IMR-90 (cell line): ENCODE results near the gene ZFAND2A. TPM values are rescaled to one million over a fixed set of nuclear protein-coding genes. Genes with fewer than 3 reads are reported as not detected.

Experiments
- ATAC-seq: fragments of 200-7000 bp; cut with Tn5 transposase; 2 replicates; pipeline ENCODE4 v1.9.1; 2020; ENCODE audit warnings: low read depth, mild to moderate bottlenecking, moderate library complexity
- BruUV-seq: library from RNA; stranded (reverse); fragments of 400-500 nt; replicated peaks from 2 replicates; lab custom pipeline; 2021; lab: Mats Ljungman, UMichigan
- CTCF ChIA-PET: fragments of 300-600 bp; formaldehyde crosslinking; extraction: SDS; loops from one replicate; lab custom pipeline; 2021; ENCODE audit warnings: antibody characterized with exemption; lab: Yijun Ruan, JAX
- POLR2A ChIA-PET: fragments of 300-600 bp; sonication (Branson Sonifier 250); formaldehyde crosslinking; loops from one replicate; lab custom pipeline; 2022; ENCODE audit warnings: antibody characterized with exemption; ENCODE audit not compliant: unreplicated experiment; lab: Charles Lee
- DNase-seq: peaks from one replicate; pipeline ENCODE4 v3.0.0; 2013
- H2AFZ ChIP-seq: replicated peaks from 2 replicates; pipeline ENCODE3; 2013; ENCODE audit warnings: low read length, mild to moderate bottlenecking; ENCODE audit not compliant: poor library complexity
- H2AK5ac ChIP-seq: 2 replicates; pipeline ENCODE4 v1.6.1; 2013; ENCODE audit warnings: low read depth, low read length, inconsistent platforms
- H2AK9ac ChIP-seq: replicated peaks from 2 replicates; pipeline ENCODE3; 2013; ENCODE audit warnings: mild to moderate bottlenecking, low read depth, low read length, moderate library complexity; ENCODE audit not compliant: poor library complexity
- H2BK120ac ChIP-seq: 2 replicates; pipeline ENCODE4 v1.6.1; 2013; ENCODE audit warnings: low read depth, low read length, inconsistent platforms
- H2BK15ac ChIP-seq: 3 replicates; pipeline ENCODE4 v1.6.1; 2013; ENCODE audit warnings: low read depth, low read length, inconsistent platforms
- H2BK20ac ChIP-seq: 2 replicates; pipeline ENCODE4 v1.6.1; 2013; ENCODE audit warnings: low read depth, mild to moderate bottlenecking, inconsistent platforms, low read length, moderate library complexity
- H2BK5ac ChIP-seq: 2 replicates; pipeline ENCODE4 v1.6.1; 2013; ENCODE audit warnings: mild to moderate bottlenecking, low read depth, low read length, inconsistent platforms; ENCODE audit not compliant: poor library complexity, severe bottlenecking
- H3K14ac ChIP-seq: replicated peaks from 2 replicates; pipeline ENCODE4 v1.6.1; 2013; ENCODE audit warnings: low read depth, low read length, inconsistent platforms
- H3K18ac ChIP-seq: 2 replicates; pipeline ENCODE4 v1.6.1; 2013; ENCODE audit warnings: low read depth, low read length, control low read depth
- H3K23ac ChIP-seq: 2 replicates; pipeline ENCODE4 v1.6.1; 2013; ENCODE audit warnings: low read depth, low read length, inconsistent platforms
- H3K27ac ChIP-seq: 2 replicates; pipeline ENCODE4 v1.5.1; 2013; ENCODE audit warnings: mild to moderate bottlenecking, control low read depth, low read length; ENCODE audit not compliant: insufficient read depth
- H3K27me3 ChIP-seq: 2 replicates; pipeline ENCODE4 v1.6.1; 2013; ENCODE audit warnings: low read length; ENCODE audit not compliant: control insufficient read depth, insufficient read depth
- H3K36me3 ChIP-seq: 2 replicates; pipeline ENCODE4 v1.6.1; 2013; ENCODE audit warnings: low read length, mixed read lengths; ENCODE audit not compliant: control insufficient read depth, insufficient read depth
- H3K4ac ChIP-seq: 2 replicates; pipeline ENCODE4 v1.6.1; 2013; ENCODE audit warnings: low read depth, low read length, inconsistent platforms
- H3K4me1 ChIP-seq: 2 replicates; pipeline ENCODE4 v1.6.1; 2013; ENCODE audit warnings: low read length, mixed read lengths; ENCODE audit not compliant: control insufficient read depth, insufficient read depth
- H3K4me2 ChIP-seq: 2 replicates; pipeline ENCODE4 v1.6.1; 2013; ENCODE audit warnings: low read depth, mild to moderate bottlenecking, control low read depth, low read length, moderate library complexity
- H3K4me3 ChIP-seq: 2 replicates; pipeline ENCODE4 v1.5.1; 2013; ENCODE audit warnings: low read depth, mild to moderate bottlenecking, control low read depth, low read length, moderate library complexity; ENCODE audit not compliant: insufficient read depth
- H3K56ac ChIP-seq: 2 replicates; pipeline ENCODE4 v1.6.1; 2013; ENCODE audit warnings: low read length, inconsistent platforms; ENCODE audit not compliant: insufficient read depth; ENCODE audit errors: extremely low read depth
- H3K79me1 ChIP-seq, 2 experiments: 2 replicates each; pipeline ENCODE4 v1.6.1; 2013; ENCODE audit warnings: low read length in 2 of 2, inconsistent platforms in 1 of 2, low read depth in 1 of 2
- H3K9ac ChIP-seq: 2 replicates; pipeline ENCODE4 v1.6.1; 2013; ENCODE audit warnings: low read depth, low read length, control low read depth
- H3K9me1 ChIP-seq: 2 replicates; pipeline ENCODE4 v1.6.1; 2013; ENCODE audit warnings: low read length, inconsistent platforms; ENCODE audit not compliant: insufficient read depth
- H3K9me3 ChIP-seq: 2 replicates; pipeline ENCODE4 v1.6.1; 2013; ENCODE audit warnings: low read length; ENCODE audit not compliant: control insufficient read depth, insufficient read depth
- H4K20me1 ChIP-seq: 2 replicates; pipeline ENCODE4 v1.6.1; 2013; ENCODE audit warnings: low read length, inconsistent platforms; ENCODE audit not compliant: insufficient read depth
- H4K5ac ChIP-seq: 2 replicates; pipeline ENCODE4 v1.6.1; 2013; ENCODE audit warnings: mild to moderate bottlenecking, low read depth, low read length, control low read depth
- H4K8ac ChIP-seq, 2 experiments: 2 replicates each; pipeline ENCODE4 v1.6.1; 2013; ENCODE audit warnings: low read depth in 2 of 2, low read length in 2 of 2, control low read depth in 1 of 2, inconsistent platforms in 1 of 2
- H4K91ac ChIP-seq: 2 replicates; pipeline ENCODE4 v1.6.1; 2013; ENCODE audit warnings: low read depth, low read length, inconsistent platforms; ENCODE audit not compliant: insufficient read depth
- BHLHE40 ChIP-seq: fragments of 150-350 bp; IDR thresholded peaks from 2 replicates; pipeline ENCODE4 v1.6.1; 2016; ENCODE audit warnings: mild to moderate bottlenecking, low read depth, low read length
- CEBPB ChIP-seq: IDR thresholded peaks from 2 replicates; pipeline ENCODE4 v1.6.1; 2012; ENCODE audit warnings: low read depth, low read length, improper control_type of control experiment
- CHD1 ChIP-seq: IDR thresholded peaks from 2 replicates; pipeline ENCODE4 v1.6.1; 2012; ENCODE audit warnings: low read depth, low read length, improper control_type of control experiment
- CTCF ChIP-seq: conservative IDR thresholded peaks from 2 replicates; pipeline ENCODE4 v1.5.1; 2012; ENCODE audit warnings: mild to moderate bottlenecking, low read depth, low read length, improper control_type of control experiment
- ELK1 ChIP-seq: fragments of 150-350 bp; IDR thresholded peaks from 2 replicates; pipeline ENCODE4 v1.6.1; 2016; ENCODE audit warnings: low read depth, mild to moderate bottlenecking, low read length, moderate library complexity, borderline replicate concordance
- FOS ChIP-seq: fragments of 150-350 bp; IDR thresholded peaks from 2 replicates; pipeline ENCODE4 v1.6.1; 2016; ENCODE audit warnings: low read depth, low read length
- MAFK ChIP-seq: IDR thresholded peaks from 2 replicates; pipeline ENCODE4 v1.6.1; 2012; ENCODE audit warnings: low read depth, low read length, improper control_type of control experiment
- MAZ ChIP-seq: IDR thresholded peaks from 2 replicates; pipeline ENCODE4 v1.6.1; 2012; ENCODE audit warnings: low read depth, mild to moderate bottlenecking, low read length, improper control_type of control experiment, moderate library complexity, borderline replicate concordance
- MXI1 ChIP-seq: IDR thresholded peaks from 2 replicates; pipeline ENCODE4 v1.6.1; 2012; ENCODE audit warnings: low read depth, mild to moderate bottlenecking, low read length, moderate library complexity, borderline replicate concordance
- NFE2L2 ChIP-seq: fragments of 150-350 bp; IDR thresholded peaks from 2 replicates; pipeline ENCODE4 v1.6.1; 2016; ENCODE audit warnings: low read depth, mild to moderate bottlenecking, low read length
- POLR2A ChIP-seq: IDR thresholded peaks from 2 replicates; pipeline ENCODE4 v1.6.1; 2012; ENCODE audit warnings: mild to moderate bottlenecking, low read depth, low read length
- RAD21 ChIP-seq: IDR thresholded peaks from 2 replicates; pipeline ENCODE4 v1.6.1; 2012; ENCODE audit warnings: low read length, improper control_type of control experiment
- RCOR1 ChIP-seq: IDR thresholded peaks from 2 replicates; pipeline ENCODE4 v1.6.1; 2012; ENCODE audit warnings: mild to moderate bottlenecking, low read length, improper control_type of control experiment; ENCODE audit not compliant: insufficient replicate concordance
- RFX5 ChIP-seq: IDR thresholded peaks from 2 replicates; pipeline ENCODE4 v1.8.0; 2012; ENCODE audit warnings: low read depth, mild to moderate bottlenecking, low read length, moderate library complexity
- SMC3 ChIP-seq: fragments of 150-350 bp; IDR thresholded peaks from 2 replicates; pipeline ENCODE4 v1.6.1; 2016; ENCODE audit warnings: low read depth, mild to moderate bottlenecking, antibody characterized with exemption, low read length, moderate library complexity
- WGBS, 2 experiments: methylation state at CpG; one replicate each; pipeline versions ENCODE4 v1.1.5 to v1.1.7; 2013; ENCODE audit warnings: missing lambda C conversion rate in 2 of 2; ENCODE audit not compliant: insufficient read length in 1 of 2; ENCODE audit errors: extremely low coverage in 2 of 2; 5-methylcytosine and 5-hydroxymethylcytosine counted together
- dilution Hi-C: fragments of 300-500 bp; cut with HindIII; formaldehyde crosslinking; loops from one replicate; pipeline ENCODE4 v1.14.3; 2018; ENCODE audit warnings: low sequenced_read_pairs; ENCODE audit not compliant: unreplicated experiment
- in situ Hi-C: fragments of 300-500 bp; cut with MboI; formaldehyde crosslinking; loops from 3 replicates; pipeline ENCODE4 v1.14.3; 2019; ENCODE audit warnings: low sequenced_read_pairs, inconsistent platforms, mixed read lengths
- intact Hi-C: fragments of 100-400 bp; cut with micrococcal nuclease; formaldehyde crosslinking; loops from 2 replicates; pipeline ENCODE4 v1.10.0; 2022
- polyA plus RNA-seq, 3 experiments: library from polyadenylated mRNA; depleted of rRNA; stranded (reverse); fragments of >200 nt; gene quantifications; 2 replicates each; pipeline ENCODE4 v1.2.3, GENCODE V29; 2012; ENCODE audit warnings: low replicate concordance in 1 of 3
- total RNA-seq: library from RNA; depleted of rRNA; stranded (reverse); fragments of >200 nt; gene quantifications from 2 replicates; pipeline ENCODE4 v1.2.3, GENCODE V29; 2012
- TF ChIP-seq, protein P1 (sequence below): fragments of 150-350 bp; IDR thresholded peaks from 2 replicates; pipeline ENCODE4 v1.6.1; 2017; ENCODE audit warnings: mild to moderate bottlenecking, antibody characterized with exemption, low read length, low read depth

The ZFAND2A gene
- total and polyA plus RNA-seq, 2 of the 4 experiments (the other 2 are of a cell fraction), result 11.8 to 28.7 TPM

GRCh38 chr7:1152492-1152891 is 7.5 kb downstream of the ZFAND2A start:
- dilution Hi-C loops (no loop called here), intact Hi-C loops (no loop called here), in situ Hi-C loops (no loop called here)
- Histone ChIP-seq H3K18ac (no peak overlapping the region), H2AK5ac (no peak overlapping the region), H2BK120ac (no peak overlapping the region), H3K4me2 (no peak overlapping the region), H3K23ac (no peak overlapping the region), H2BK15ac (no peak overlapping the region), H3K9me3 (no peaks in the 10 kb centered on the region), H2AK9ac (no peak overlapping the region), H4K91ac (no peak overlapping the region), H2BK20ac (no peak overlapping the region), H3K56ac (no peak overlapping the region), H3K9me1 (peaks cover 3% of the 10 kb centered on the region; the same call in 1 of the 2 replicates), H3K79me1 (peaks cover 18 to 32% of the 10 kb centered on the region in 2 experiments), H3K14ac (no peak overlapping the region), H3K27ac (no peak overlapping the region), H4K8ac (no peak overlapping the region), H3K27me3 (no peaks in the 10 kb centered on the region), H4K20me1 (no peaks in the 10 kb centered on the region; the same call in 1 of the 2 replicates), H3K9ac (no peak overlapping the region), H3K36me3 (peaks cover 59% of the 10 kb centered on the region), H2AFZ (peak overlapping the region; percentile 16), H3K4me1 (peaks cover 3% of the 10 kb centered on the region), H2BK5ac (no peak overlapping the region), H4K5ac (no peak overlapping the region), H3K4ac (no peak overlapping the region), H3K4me3 (no peak overlapping the region)
- 100% methylated on average over 4 of the region's 15 CpGs; no CpG with 5 or more reads in 1 of the 2 experiments for WGBS, 2 experiments
- TF ChIP-seq ELK1, result no peak
- TF ChIP-seq, protein P1, sequence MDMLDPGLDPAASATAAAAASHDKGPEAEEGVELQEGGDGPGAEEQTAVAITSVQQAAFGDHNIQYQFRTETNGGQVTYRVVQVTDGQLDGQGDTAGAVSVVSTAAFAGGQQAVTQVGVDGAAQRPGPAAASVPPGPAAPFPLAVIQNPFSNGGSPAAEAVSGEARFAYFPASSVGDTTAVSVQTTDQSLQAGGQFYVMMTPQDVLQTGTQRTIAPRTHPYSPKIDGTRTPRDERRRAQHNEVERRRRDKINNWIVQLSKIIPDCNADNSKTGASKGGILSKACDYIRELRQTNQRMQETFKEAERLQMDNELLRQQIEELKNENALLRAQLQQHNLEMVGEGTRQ, result no peak
- no peak for TF ChIP-seq CHD1
- TF ChIP-seq CTCF, result no peak
- no peak for TF ChIP-seq POLR2A
- no peak for TF ChIP-seq CEBPB
- TF ChIP-seq MAZ, result no peak
- TF ChIP-seq RFX5, result no peak
- TF ChIP-seq NFE2L2, result no peak
- TF ChIP-seq MAFK, result no peak
- TF ChIP-seq RCOR1, result no peak
- no peak for TF ChIP-seq FOS
- no peak for TF ChIP-seq RAD21
- no peak for TF ChIP-seq BHLHE40
- no peak for TF ChIP-seq SMC3
- no peak for TF ChIP-seq MXI1
- BruUV-seq, result no TSS peak
- ChIA-PET CTCF (no interaction called here), POLR2A (no interaction called here)
- no peak for ATAC-seq
- no peak for DNase-seq
